ENCODE data around the gene PDZRN3. TPM values are rescaled to one million over a fixed set of nuclear protein-coding genes. Genes with fewer than 3 reads are reported as not detected.

PDZRN3 gene
- total and polyA plus RNA-seq, 8 donors = 4.5 to 10.9 (median 7.4) TPM

GRCh38 chr3:73626106-73626505 lies 1.4 kb upstream of the PDZRN3 start:
- intact Hi-C loops (cut with DNase I) = no loop called here
- Histone ChIP-seq H3K36me3 (no peaks in the 10 kb centered on the region), H3K4me3 (no peak overlapping the region), H3K27me3 (no peaks in the 10 kb centered on the region), H3K4me1 (peaks cover 2 to 12% (median 6%) of the 10 kb centered on the region in 3 donors), H3K9me3 (no peaks in the 10 kb centered on the region), H3K27ac (no peak overlapping the region)
- 85 to 92% methylated on average over 3 of the region's 3 CpGs for WGBS, 2 donors
- no peak for ATAC-seq
- TF ChIP-seq CTCF (IDR thresholded peaks at IDR 0.05) = no peak
- no peak for FAIRE-seq
- DNase-seq = no peak

GRCh38 chr3:73624017-73624820 lies 522 bp downstream of the PDZRN3 start:
- Histone ChIP-seq H3K9me3 (no peaks in the 10 kb centered on the region), H3K27ac (peak overlapping the region in 3 of 4 donors; percentile 51 to 83 (median 82)), H3K4me1 (peaks cover 6 to 13% (median 10%) of the 10 kb centered on the region in 3 donors), H3K27me3 (no peaks in the 10 kb centered on the region), H3K36me3 (no peaks in the 10 kb centered on the region), H3K4me3 (peak overlapping the region; percentile 35 to 59 (median 42))
- intact Hi-C loops (cut with DNase I) = no loop called here
- no peak for TF ChIP-seq CTCF (IDR thresholded peaks at IDR 0.05)
- FAIRE-seq = no peak
- peak; percentile 30 to 53 (median 38) for ATAC-seq
- DNase-seq = peak; percentile 36 to 80 (median 52)
- 2% methylated on average over 105 to 112 of the region's 112 CpGs for WGBS, 2 donors

GRCh38 chr3:73623346-73623745 lies 1.4 kb downstream of the PDZRN3 start:
- Histone ChIP-seq H3K27me3 (no peaks in the 10 kb centered on the region), H3K27ac (peak overlapping the region in 3 of 4 donors; percentile 57 to 83 (median 82)), H3K4me1 (peaks cover 6 to 13% (median 10%) of the 10 kb centered on the region in 3 donors), H3K4me3 (peak overlapping the region; percentile 35 to 59 (median 42)), H3K9me3 (no peaks in the 10 kb centered on the region), H3K36me3 (no peaks in the 10 kb centered on the region)
- DNase-seq (peak in 2 of 6 donors; percentile 28 to 32), ATAC-seq (peak; percentile 11 to 22 (median 17)), FAIRE-seq (no peak)
- no peak for TF ChIP-seq CTCF (IDR thresholded peaks at IDR 0.05)
- intact Hi-C loops (cut with DNase I) = no loop called here
- 23 to 25% methylated on average over 4 of the region's 4 CpGs for WGBS, 2 donors

- DNase-seq = peak; percentile 73 to 89 (median 82)
- no peak for TF ChIP-seq CTCF (IDR thresholded peaks at IDR 0.05)
- 19 to 21% methylated on average over 10 of the region's 10 CpGs for WGBS, 2 donors
- Histone ChIP-seq H3K27ac (peak overlapping the region; percentile 11 to 83 (median 70)), H3K9me3 (no peaks in the 10 kb centered on the region), H3K4me1 (peaks cover 6 to 13% (median 10%) of the 10 kb centered on the region in 3 donors), H3K4me3 (peak overlapping the region in 2 of 4 donors; percentile 9 to 59), H3K27me3 (no peaks in the 10 kb centered on the region), H3K36me3 (no peaks in the 10 kb centered on the region)
- intact Hi-C loops (cut with DNase I) = no loop called here
- no peak for FAIRE-seq
- peak; percentile 76 to 84 (median 80) for ATAC-seq
Observed at GRCh38 chr3:73622091-73622805, 2.5 kb downstream of the PDZRN3 start.

Measured in pancreas (tissue), 10 donors.